ENCODE measurements around the gene ALPK3.

- peak; percentile 75 for TF ChIP-seq CTCF (IDR thresholded peaks at IDR 0.05)
- TF ChIP-seq ZFX (IDR thresholded peaks at IDR 0.05; ENCODE audit: borderline replicate concordance), result no peak
These were observed 61.3 kb downstream of the ALPK3 start for GRCh38 chr15:84878504-84878903.

All from 22Rv1 (cell line).